Measurements from ENCODE around the gene MRC2. TPM values are rescaled to one million over a fixed set of nuclear protein-coding genes. Genes with fewer than 3 reads are reported as not detected.

MRC2 gene
- total RNA-seq, 1 experiment from 2014 or later: 10.7 TPM

GRCh38 chr17:62648956-62649294, 21.5 kb downstream of the MRC2 start:
- Histone ChIP-seq H3K27me3 (ENCODE audit: insufficient read depth, low read length) (no peaks in the 10 kb centered on the region), H3K4me1 (ENCODE audit: control insufficient read depth in 1 of 2, insufficient read depth in 2 of 2, low read length in 2 of 2) (peaks cover 0 to 7% of the 10 kb centered on the region in 2 experiments; a peak in 1 of 4 replicates), H2AFZ (ENCODE audit: low read depth, low read length, poor library complexity, severe bottlenecking) (no peak overlapping the region), H3K27ac (ENCODE audit: low read depth, low read length) (no peak overlapping the region), H3K9me3 (ENCODE audit: control insufficient read depth in 1 of 2, insufficient read depth in 1 of 2, low read depth in 1 of 2, low read length in 2 of 2) (no peaks in the 10 kb centered on the region), H3K9me2 (ENCODE audit: insufficient read depth) (no peaks in the 10 kb centered on the region), H3K36me3 (ENCODE audit: control insufficient read depth in 1 of 2, insufficient read depth in 2 of 2, low read length in 2 of 2) (no peaks in the 10 kb centered on the region), H3K79me2 (ENCODE audit: insufficient read depth, low read length) (no peaks in the 10 kb centered on the region), H3K9ac (ENCODE audit: low read length) (no peak overlapping the region), H4K20me1 (ENCODE audit: insufficient read depth) (no peaks in the 10 kb centered on the region), H3K4me3 (replicated peaks in 1 of 2; ENCODE audit: low read depth in 1 of 2, low read length in 2 of 2) (no peak overlapping the region), H3K4me2 (ENCODE audit: low read length) (no peak overlapping the region)
- ATAC-seq (no peak), DNase-seq (ENCODE audit: low read depth, low spot score) (no peak)
- ChIA-PET POLR2A (interaction anchor here (0.6 kb wide), 1 partner anchor 1094 kb away, joined by 3 read pairs; no protein-coding TSS in a partner anchor), CTCF (no interaction called here), RAD21 (ENCODE audit: low non-redundant PET in 1 of 2, low total read pairs in 2 of 2, uncharacterized antibody in 2 of 2, unreplicated experiment in 2 of 2) (no interaction called here)
- BruUV-seq (replicated peaks): no TSS peak
- TF ChIP-seq POLR2A (IDR thresholded peaks at IDR 0.05; ENCODE audit: borderline replicate concordance, extremely low read depth, insufficient read depth, insufficient read length) (no peak), YY1 (IDR thresholded peaks at IDR 0.05; ENCODE audit: extremely low read depth, insufficient replicate concordance, low read depth, low read length) (no peak), ELF1 (IDR thresholded peaks at IDR 0.05; ENCODE audit: borderline replicate concordance, low read depth) (no peak), CTCF (IDR thresholded peaks at IDR 0.05 in 2 of 3, conservative IDR thresholded peaks at IDR 0.05 in 1 of 3; ENCODE audit: borderline replicate concordance in 1 of 3, insufficient read depth in 1 of 3, low read depth in 2 of 3, low read length in 2 of 3) (no peak), REST (IDR thresholded peaks at IDR 0.05; ENCODE audit: low read depth) (no peak), JUND (IDR thresholded peaks at IDR 0.05) (no peak), RAD21 (IDR thresholded peaks at IDR 0.05; ENCODE audit: low read depth) (no peak), SP1 (IDR thresholded peaks at IDR 0.05; ENCODE audit: low read depth) (no peak), CBX3 (IDR thresholded peaks at IDR 0.05; ENCODE audit: low read depth) (no peak), SIN3A (IDR thresholded peaks at IDR 0.05; ENCODE audit: low read depth) (no peak), POLR2AphosphoS5 (IDR thresholded peaks at IDR 0.05; ENCODE audit: low read depth, low read length) (no peak), TCF7L2 (IDR thresholded peaks at IDR 0.05; ENCODE audit: borderline replicate concordance, extremely low read depth, insufficient read depth, insufficient read length) (no peak), FOSL1 (IDR thresholded peaks at IDR 0.05; ENCODE audit: low read depth) (no peak), MAX (IDR thresholded peaks at IDR 0.05) (no peak), EZH2 (IDR thresholded peaks at IDR 0.05) (no peak), CEBPB (IDR thresholded peaks at IDR 0.05; ENCODE audit: low read depth) (no peak), SRF (IDR thresholded peaks at IDR 0.05; ENCODE audit: low read depth) (no peak)
- intact Hi-C loops (cut with micrococcal nuclease): no loop called here
